Upper lobe of right lung (tissue), 1 donor: Measurements from ENCODE around the gene HCRTR1. TPM values are rescaled to one million over a fixed set of nuclear protein-coding genes. Genes with fewer than 3 reads are reported as not detected.

Experiments used
- ATAC-seq: fragments of 200-7000 bp; cut with Tn5 transposase; one replicate; pipeline ENCODE4 v1.9.1; 2020; ENCODE audit warnings: mild to moderate bottlenecking, moderate library complexity
- DNase-seq: peaks from one replicate; pipeline ENCODE4 v3.0.0-alpha.2; 2020
- H3K27ac ChIP-seq: fragments of 200-600 bp; one replicate; pipeline ENCODE4 v1.8.0; 2022
- H3K27me3 ChIP-seq: fragments of 200-600 bp; one replicate; pipeline ENCODE4 v1.8.0; 2022; ENCODE audit warnings: mild to moderate bottlenecking
- H3K36me3 ChIP-seq: fragments of 200-600 bp; one replicate; pipeline ENCODE4 v1.8.0; 2022
- H3K4me1 ChIP-seq: fragments of 200-600 bp; one replicate; pipeline ENCODE4 v1.8.0; 2022
- H3K4me3 ChIP-seq: fragments of 200-600 bp; one replicate; pipeline ENCODE4 v1.8.0; 2022; ENCODE audit warnings: mild to moderate bottlenecking
- H3K9me3 ChIP-seq: fragments of 200-600 bp; one replicate; pipeline ENCODE4 v1.8.0; 2022
- CTCF ChIP-seq: fragments of 200-600 bp; IDR thresholded peaks from one replicate; pipeline ENCODE4 v1.8.0; 2022; ENCODE audit warnings: antibody characterized with exemption
- intact Hi-C: fragments of 100-400 bp; cut with DNase I; formaldehyde crosslinking; loops from one replicate; pipeline ENCODE4 v1.11.0; 2022
- total RNA-seq: library from RNA; stranded (reverse); fragmentation: NEBNext Ultra II Directional; extraction: Animal tissue kit (Norgen Biotek cat#: 25700); gene quantifications from one replicate; pipeline ENCODE4 v1.2.1, GENCODE V29; 2021
- donor health status: DM: no; HTN: yes; CAD: no; lungs with severe emphysema.

The HCRTR1 gene
- total RNA-seq, 1 donor from 2014 or later, result not detected

GRCh38 chr1:31669433-31669785 lies 51.9 kb downstream of the HCRTR1 start:
- H3K4me3 ChIP-seq, result no peak overlapping the region

GRCh38 chr1:31669786-31670592 lies 52.5 kb downstream of the HCRTR1 start:
- TF ChIP-seq CTCF, result no peak
- no peaks in the 10 kb centered on the region for H3K27me3 ChIP-seq
- H3K27ac ChIP-seq, result peak overlapping the region; percentile 47
- no peaks in the 10 kb centered on the region for H3K9me3 ChIP-seq
- no peaks in the 10 kb centered on the region for H3K36me3 ChIP-seq
- H3K4me3 ChIP-seq, result peak overlapping the region; percentile 16
- ATAC-seq (peak; percentile 63), DNase-seq (peak; percentile 91)
- peaks cover 11% of the 10 kb centered on the region for H3K4me1 ChIP-seq
- intact Hi-C loops, result loop anchor here (5.0 kb wide), 1 partner anchor 117 kb away; no protein-coding TSS in a partner anchor

More at GRCh38 chr1:31669433-31669785, 51.9 kb downstream of the HCRTR1 start:
- intact Hi-C loops, result loop anchor here (5.0 kb wide), 1 partner anchor 118 kb away; no protein-coding TSS in a partner anchor
- no peaks in the 10 kb centered on the region for H3K27me3 ChIP-seq
- H3K9me3 ChIP-seq, result no peaks in the 10 kb centered on the region
- ATAC-seq (no peak), DNase-seq (no peak)
- H3K4me1 ChIP-seq, result peaks cover 11% of the 10 kb centered on the region
- TF ChIP-seq CTCF, result no peak
- peak overlapping the region; percentile 47 for H3K27ac ChIP-seq
- no peaks in the 10 kb centered on the region for H3K36me3 ChIP-seq

DNA sequence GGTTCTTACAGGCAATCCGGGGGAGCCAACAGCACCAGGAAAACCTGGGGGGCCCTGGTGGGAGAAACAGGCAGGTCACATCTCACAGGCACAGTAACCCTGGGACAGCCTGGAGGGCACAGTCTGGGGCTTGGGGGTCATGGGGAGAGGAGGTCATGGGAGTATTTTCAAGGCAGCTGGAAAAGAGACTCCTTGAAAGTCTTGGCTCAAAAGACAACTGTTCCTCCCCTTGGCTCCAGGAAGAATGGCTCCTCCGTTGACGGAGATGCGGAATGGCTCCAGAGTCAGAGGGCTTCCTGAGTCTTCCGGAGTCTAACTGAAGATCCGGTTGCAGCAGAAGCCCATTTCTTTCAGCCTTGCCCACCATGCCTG lies 53.1 kb downstream of the HCRTR1 start:
- H3K9me3 ChIP-seq, result no peaks in the 10 kb centered on the region
- peaks cover 11% of the 10 kb centered on the region for H3K4me1 ChIP-seq
- DNase-seq (no peak), ATAC-seq (no peak)
- intact Hi-C loops, result no loop called here
- no peak for TF ChIP-seq CTCF
- no peaks in the 10 kb centered on the region for H3K36me3 ChIP-seq
- H3K27me3 ChIP-seq, result no peaks in the 10 kb centered on the region
- H3K27ac ChIP-seq, result peak overlapping the region; percentile 47
- no peak overlapping the region for H3K4me3 ChIP-seq

DNA sequence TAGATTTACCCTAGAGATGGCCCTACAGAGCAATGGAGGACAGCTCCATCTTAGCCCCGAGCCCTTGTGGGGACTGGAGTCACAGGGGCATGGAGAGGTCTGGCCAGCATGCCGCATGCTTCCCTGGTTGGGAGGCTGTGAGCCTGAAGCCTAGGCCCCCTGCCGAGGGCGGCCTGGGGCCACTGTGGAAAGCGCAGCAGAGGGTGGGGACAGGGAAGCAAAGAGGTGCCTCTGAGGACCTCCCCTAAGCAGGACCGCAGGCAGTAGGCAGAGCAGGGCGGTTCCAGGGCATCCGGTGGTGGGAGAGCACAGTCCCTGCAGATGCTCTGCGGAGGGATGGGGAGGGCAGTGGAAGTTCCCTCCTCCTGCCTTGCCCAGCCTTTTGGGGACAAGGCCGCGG lies 53.7 kb downstream of the HCRTR1 start:
- DNase-seq, result no peak

GRCh38 chr1:31671561-31672201 lies 54.2 kb downstream of the HCRTR1 start:
- Histone ChIP-seq H3K36me3 (no peaks in the 10 kb centered on the region), H3K27me3 (no peaks in the 10 kb centered on the region), H3K9me3 (no peaks in the 10 kb centered on the region), H3K4me3 (no peak overlapping the region), H3K27ac (no peak overlapping the region), H3K4me1 (peaks cover 11% of the 10 kb centered on the region)
- no peak for ATAC-seq
- no peak for TF ChIP-seq CTCF
- DNase-seq, result no peak
- intact Hi-C loops, result no loop called here

More for the DNA sequence above, 53.7 kb downstream of the HCRTR1 start:
- peaks cover 11% of the 10 kb centered on the region for H3K4me1 ChIP-seq
- H3K27ac ChIP-seq, result no peak overlapping the region
- H3K4me3 ChIP-seq, result no peak overlapping the region
- TF ChIP-seq CTCF, result no peak
- H3K36me3 ChIP-seq, result no peaks in the 10 kb centered on the region
- intact Hi-C loops, result no loop called here
- H3K27me3 ChIP-seq, result no peaks in the 10 kb centered on the region
- no peaks in the 10 kb centered on the region for H3K9me3 ChIP-seq
- ATAC-seq, result no peak
